HepG2 (cell line): ENCODE results near the gene VWC2L. TPM values are rescaled to one million over a fixed set of nuclear protein-coding genes. Genes with fewer than 3 reads are reported as not detected.

Experiments
- HMGXB3 ChIP-seq: sonication (generic); formaldehyde crosslinking; IDR thresholded peaks from 2 replicates; pipeline ENCODE4 v1.4.0; 2020; ENCODE audit warnings: missing genetic modification reagents, borderline replicate concordance
- HOXA3 ChIP-seq: sonication (generic); formaldehyde crosslinking; IDR thresholded peaks from 2 replicates; pipeline ENCODE4 v1.5.0; 2020; ENCODE audit warnings: missing genetic modification reagents
- KAT7 ChIP-seq: IDR thresholded peaks from 2 replicates; pipeline ENCODE4 v1.6.1; 2018; ENCODE audit warnings: borderline replicate concordance, missing compliant biosample characterization
- KLF11 ChIP-seq: IDR thresholded peaks from 2 replicates; pipeline ENCODE4 v1.6.1; 2016; ENCODE audit warnings: missing compliant biosample characterization
- MEF2D ChIP-seq: sonication (generic); formaldehyde crosslinking; IDR thresholded peaks from 2 replicates; pipeline ENCODE4 v1.5.1; 2020; ENCODE audit warnings: mild to moderate bottlenecking, missing genetic modification reagents
- MTF2 ChIP-seq: sonication (generic); formaldehyde crosslinking; IDR thresholded peaks from 2 replicates; pipeline ENCODE4 v1.5.0; 2020; ENCODE audit warnings: missing genetic modification reagents, borderline replicate concordance
- NR2C2 ChIP-seq: sonication (generic); formaldehyde crosslinking; IDR thresholded peaks from 2 replicates; pipeline ENCODE4 v1.4.0; 2020; ENCODE audit warnings: missing genetic modification reagents, mild to moderate bottlenecking, moderate library complexity, borderline replicate concordance
- NR2F1 ChIP-seq, 2 experiments: fragments of 450-650 bp in 1 of 2; formaldehyde crosslinking in 1 of 2; IDR thresholded peaks; 2 replicates each; pipeline versions ENCODE4 v1.5.0 to v1.6.1; 2016 to 2020; ENCODE audit warnings: mild to moderate bottlenecking in 1 of 2, missing compliant biosample characterization in 1 of 2, missing genetic modification reagents in 1 of 2, moderate library complexity in 1 of 2
- SP2 ChIP-seq: sonication (generic); formaldehyde crosslinking; IDR thresholded peaks from 2 replicates; pipeline ENCODE4 v1.5.1; 2020; ENCODE audit warnings: mild to moderate bottlenecking, missing genetic modification reagents
- TERF1 ChIP-seq: sonication (generic); formaldehyde crosslinking; IDR thresholded peaks from 2 replicates; pipeline ENCODE4 v1.8.0; 2022; ENCODE audit warnings: mild to moderate bottlenecking, missing genetic modification reagents, moderate library complexity
- ZBTB3 ChIP-seq: sonication (generic); formaldehyde crosslinking; IDR thresholded peaks from 2 replicates; pipeline ENCODE4 v1.4.0; 2020; ENCODE audit warnings: low read depth, mild to moderate bottlenecking, moderate library complexity, missing genetic modification reagents, borderline replicate concordance
- ZBTB7A ChIP-seq: sonication (generic); formaldehyde crosslinking; IDR thresholded peaks from 2 replicates; pipeline ENCODE4 v1.8.0; 2022; ENCODE audit warnings: mild to moderate bottlenecking, missing genetic modification reagents
- ZFP82 ChIP-seq: sonication (generic); formaldehyde crosslinking; IDR thresholded peaks from 2 replicates; pipeline ENCODE4 v1.5.1; 2020; ENCODE audit warnings: mild to moderate bottlenecking, missing genetic modification reagents, borderline replicate concordance
- ZNF282 ChIP-seq: fragments of 450-650 bp; IDR thresholded peaks from 2 replicates; pipeline ENCODE4 v1.6.1; 2018; ENCODE audit not compliant: partially characterized antibody
- ZNF3 ChIP-seq: IDR thresholded peaks from 2 replicates; pipeline ENCODE4 v1.7.0; 2017; ENCODE audit warnings: inconsistent platforms
- ZNF546 ChIP-seq: sonication (generic); formaldehyde crosslinking; conservative IDR thresholded peaks from 2 replicates; pipeline ENCODE4 v1.8.1; 2023; ENCODE audit warnings: mild to moderate bottlenecking, missing genetic modification reagents
- ZNF567 ChIP-seq: sonication (generic); formaldehyde crosslinking; IDR thresholded peaks from 2 replicates; pipeline ENCODE4 v1.8.1; 2023; ENCODE audit warnings: mild to moderate bottlenecking, missing genetic modification reagents, borderline replicate concordance
- ZNF652 ChIP-seq: IDR thresholded peaks from 2 replicates; pipeline ENCODE4 v1.6.1; 2016; ENCODE audit warnings: low read depth, borderline replicate concordance
- ZNF816 ChIP-seq: sonication (generic); formaldehyde crosslinking; IDR thresholded peaks from 2 replicates; pipeline ENCODE4 v1.8.0; 2022; ENCODE audit warnings: missing genetic modification reagents, mild to moderate bottlenecking, borderline replicate concordance
- polyA plus RNA-seq, 8 experiments: library from polyadenylated mRNA; depleted of rRNA in 3 of 8; stranded (reverse) in 7 of 8; unstranded in 1 of 8; fragments of >200 nt; fragmentation: Illumina TruSeq in 4 of 8; extraction: Trizol in 4 of 8; gene quantifications; 2 replicates each; pipeline versions ENCODE4 v1.2.1 to v1.2.3, GENCODE V29; 2011 to 2016; ENCODE audit warnings: low read depth in 4 of 8, missing spikeins in 1 of 8, mixed read lengths in 1 of 8; ENCODE audit not compliant: insufficient read depth in 1 of 8
- total RNA-seq, 5 experiments: library from RNA; depleted of rRNA; stranded (reverse); fragments of >200 nt; fragmentation: Illumina TruSeq; extraction: Trizol; gene quantifications; 2 replicates each; pipeline ENCODE4 v1.2.3, GENCODE V29; 2016; ENCODE audit warnings: low read depth in 1 of 5
- TF ChIP-seq, protein P1 (sequence below), 2 experiments: sonication (generic) in 1 of 2; formaldehyde crosslinking in 1 of 2; IDR thresholded peaks; 2 replicates each; pipeline versions ENCODE4 v1.4.0 to v1.6.1; 2018 to 2020; ENCODE audit warnings: missing genetic modification reagents in 2 of 2, borderline replicate concordance in 1 of 2, low read depth in 1 of 2, mild to moderate bottlenecking in 1 of 2, missing biosample characterization in 1 of 2

Gene VWC2L
- total and polyA plus RNA-seq, 2 of the 13 experiments (the other 11 are each of a cell fraction or from before 2014, with no cell fraction given), result not detected

GRCh38 chr2:214410918-214411554, at the start of gene VWC2L (continued):
- TF ChIP-seq, protein P1, sequence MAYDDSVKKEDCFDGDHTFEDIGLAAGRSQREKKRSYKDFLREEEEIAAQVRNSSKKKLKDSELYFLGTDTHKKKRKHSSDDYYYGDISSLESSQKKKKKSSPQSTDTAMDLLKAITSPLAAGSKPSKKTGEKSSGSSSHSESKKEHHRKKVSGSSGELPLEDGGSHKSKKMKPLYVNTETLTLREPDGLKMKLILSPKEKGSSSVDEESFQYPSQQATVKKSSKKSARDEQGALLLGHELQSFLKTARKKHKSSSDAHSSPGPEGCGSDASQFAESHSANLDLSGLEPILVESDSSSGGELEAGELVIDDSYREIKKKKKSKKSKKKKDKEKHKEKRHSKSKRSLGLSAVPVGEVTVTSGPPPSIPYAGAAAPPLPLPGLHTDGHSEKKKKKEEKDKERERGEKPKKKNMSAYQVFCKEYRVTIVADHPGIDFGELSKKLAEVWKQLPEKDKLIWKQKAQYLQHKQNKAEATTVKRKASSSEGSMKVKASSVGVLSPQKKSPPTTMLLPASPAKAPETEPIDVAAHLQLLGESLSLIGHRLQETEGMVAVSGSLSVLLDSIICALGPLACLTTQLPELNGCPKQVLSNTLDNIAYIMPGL (CRISPR knock-in tag; IDR thresholded peaks at IDR 0.05; ENCODE audit: borderline replicate concordance in 1 of 2, low read depth in 1 of 2), result 0 out of 4 replicates have a peak, but pooled peaks of 1 of the 2 experiments have one; percentile 48
- TF ChIP-seq HMGXB3 (peak; percentile 95), ZBTB7A (no peak), KLF11 (peak; percentile 98), SP2 (CRISPR knock-in tag) (no peak), MEF2D (CRISPR knock-in tag) (peak; percentile 73; the same call in 1 of the 2 replicates), ZNF567 (CRISPR knock-in tag) (no peak), NR2F1 (CRISPR knock-in tag; IDR thresholded peaks at IDR 0.05) (no peak; a peak in 1 of 4 replicates), ZNF282 (no peak), MTF2 (CRISPR knock-in tag) (no peak; the same call in 1 of the 2 replicates), ZNF652 (CRISPR knock-in tag) (peak; percentile 24; the same call in 1 of the 2 replicates), ZNF546 (CRISPR knock-in tag) (0 out of 2 replicates have a peak, but pooled peaks have one; percentile 57), ZNF816 (peak; percentile 58; the same call in 1 of the 2 replicates), NR2C2 (CRISPR knock-in tag) (no peak), ZFP82 (CRISPR knock-in tag) (peak; percentile 81; the same call in 1 of the 2 replicates), ZBTB3 (no peak), KAT7 (CRISPR knock-in tag) (no peak), ZNF3 (0 out of 2 replicates have a peak, but pooled peaks have one; percentile 50), HOXA3 (peak; percentile 75), TERF1 (CRISPR knock-in tag) (no peak)
